Measurements from ENCODE around the gene SRRM4.
"Not testable (repeated sequence)": the region's sequence is repeated elsewhere in the genome, so short reads cannot be mapped to it uniquely, and the experiment has no call there.

SRRM4 gene

GRCh38 chr12:118981285-118982211 is at the start of gene SRRM4:
TSS of gene SRRM4 (plus strand) at chr12:118981541. CDS start at chr12:118981883, 342 bp downstream.
- DNase-seq: no peak

GRCh38 chr12:118946256-118946655 is 35.1 kb upstream of the SRRM4 start:
- no peak for DNase-seq

GRCh38 chr12:118958520-118958919 is 22.8 kb upstream of the SRRM4 start:
- no peak for DNase-seq

DNA sequence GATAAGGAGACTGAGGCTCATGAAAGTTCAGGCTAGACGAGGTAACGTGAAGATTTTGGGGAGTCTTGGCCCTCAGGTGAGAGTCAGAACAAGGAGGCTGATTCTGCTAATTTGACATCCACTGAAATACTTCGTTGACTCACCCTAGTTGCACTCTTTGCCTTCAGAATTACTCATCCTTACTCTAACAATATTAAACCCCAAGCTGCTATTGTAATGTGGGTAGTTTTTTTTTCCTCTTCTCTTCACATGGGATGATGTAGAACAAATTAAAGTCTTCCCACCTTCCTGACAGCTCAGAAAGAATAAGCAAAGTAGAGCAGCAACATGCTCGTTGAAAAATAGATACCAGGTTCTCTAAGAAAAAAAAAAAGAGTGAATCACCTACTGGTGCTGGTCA is 22.0 kb upstream of the SRRM4 start:
- no peak for DNase-seq

DNA sequence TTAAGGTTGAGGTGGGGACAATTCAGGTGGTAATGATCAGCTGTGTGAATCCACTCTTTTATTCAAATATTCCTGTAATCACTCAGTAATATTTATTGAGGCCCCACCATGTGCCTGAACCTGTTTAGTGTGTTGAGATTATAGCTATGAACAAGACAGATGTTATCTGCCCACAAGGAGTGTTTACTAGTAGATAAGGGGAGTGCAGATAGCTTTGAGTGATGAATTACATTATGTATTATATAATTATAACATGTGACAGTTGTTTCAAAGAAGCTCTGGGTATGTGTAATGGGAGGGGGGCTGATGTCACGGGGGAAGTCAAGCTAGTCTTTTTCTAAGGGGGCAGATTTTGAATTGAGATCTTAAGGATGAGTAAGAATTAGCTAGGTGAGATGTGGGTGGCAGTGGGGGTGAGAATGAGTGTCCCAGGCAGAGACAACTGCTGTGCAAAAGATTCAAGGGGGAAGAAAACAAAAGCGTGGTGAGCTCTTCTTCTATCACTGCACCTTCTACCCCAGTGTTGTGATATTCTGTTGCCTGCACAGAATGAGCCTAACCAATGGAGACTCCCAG is 21.3 kb upstream of the SRRM4 start:
- DNase-seq: no peak

DNA sequence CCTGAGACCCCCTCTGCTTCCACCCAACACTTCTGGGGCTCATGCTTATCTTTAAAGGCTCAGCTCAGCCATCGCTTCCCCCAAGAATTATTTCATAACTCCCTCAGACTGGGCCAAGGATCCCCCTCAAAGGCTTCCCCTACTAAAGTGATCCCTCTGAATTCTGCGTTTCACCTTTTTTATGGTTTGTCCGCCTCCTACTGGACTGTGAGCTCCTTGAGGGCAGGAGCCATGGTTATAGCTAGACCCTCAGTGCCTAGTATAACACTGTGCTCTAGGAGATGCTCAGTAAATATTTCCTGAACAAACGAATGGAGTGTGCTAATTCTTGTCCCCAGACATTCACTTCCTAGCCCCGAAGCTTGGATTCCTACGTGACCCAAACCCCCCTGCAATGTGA is 20.5 kb upstream of the SRRM4 start:
- DNase-seq: no peak

DNA sequence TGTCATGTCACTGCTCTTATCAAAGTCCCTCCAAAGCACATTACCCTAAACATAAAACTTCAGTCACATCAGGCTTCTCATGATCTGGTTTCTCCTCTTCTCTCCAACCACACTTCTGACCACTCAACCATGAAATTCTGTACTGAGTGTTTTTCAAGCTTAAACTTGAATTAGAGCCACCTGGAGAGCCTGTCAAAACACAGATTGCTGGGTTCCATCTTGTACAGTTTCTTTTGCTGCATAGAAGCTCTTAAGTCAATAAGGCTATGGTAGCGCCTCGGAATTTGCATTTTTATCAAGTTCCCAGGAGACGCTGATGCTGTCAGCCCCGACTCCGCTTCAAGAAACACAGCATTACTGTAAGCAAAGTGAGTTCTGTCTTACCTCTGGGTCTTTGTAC is 16.4 kb upstream of the SRRM4 start:
- DNase-seq: no peak

DNA sequence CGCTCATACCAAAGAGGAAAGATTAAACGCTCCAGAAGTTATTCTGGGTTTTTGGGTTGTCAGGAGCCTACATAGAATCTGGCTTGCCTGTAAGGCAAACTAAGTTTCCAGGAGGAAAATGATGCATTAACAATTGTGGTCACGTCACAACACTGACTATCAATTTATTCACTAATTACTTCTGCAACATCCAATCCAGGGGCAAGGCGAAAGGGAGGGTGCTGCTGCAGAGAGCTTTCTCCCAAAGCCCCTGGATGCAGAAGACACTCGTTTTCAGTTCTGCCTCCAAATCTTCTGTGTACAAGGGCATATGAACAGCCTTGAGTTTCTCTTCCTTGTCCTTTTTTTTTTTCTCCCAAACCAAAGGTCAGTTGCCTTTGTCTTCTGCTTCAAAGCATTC is 10.5 kb upstream of the SRRM4 start:
- no peak for DNase-seq

GRCh38 chr12:118972982-118973381 is 8.4 kb upstream of the SRRM4 start:
- DNase-seq: no peak

DNA sequence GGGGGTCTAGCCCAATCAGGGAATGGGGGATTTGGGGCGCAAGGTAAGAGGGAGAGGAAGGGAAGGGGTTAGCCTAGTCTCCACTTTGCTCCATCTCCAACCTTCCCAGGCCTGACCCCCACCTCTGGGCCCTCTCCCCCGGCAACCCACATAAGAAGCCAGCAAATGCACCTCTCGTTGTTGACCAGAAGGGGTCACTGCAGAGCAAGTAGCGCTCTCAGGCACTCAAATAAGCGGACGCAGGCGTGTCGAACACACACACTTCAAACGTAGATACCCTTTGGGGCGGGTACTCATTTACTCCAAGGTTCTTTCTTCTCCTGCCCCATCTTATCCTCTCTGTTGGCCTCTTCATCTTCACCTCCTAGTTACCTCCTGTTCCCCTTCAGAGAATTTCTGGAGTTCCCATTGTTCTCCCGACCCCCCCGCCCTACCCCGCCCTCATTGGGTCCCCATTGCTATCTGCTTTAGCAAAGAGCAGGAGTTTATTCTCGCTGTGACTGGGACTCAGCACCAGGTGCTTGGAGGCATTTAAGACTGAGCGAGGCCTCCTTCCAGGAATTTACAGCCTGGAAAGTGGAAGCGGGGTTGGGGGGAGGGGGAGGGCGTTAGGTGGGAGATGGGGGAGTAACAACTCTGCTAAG is 1.5 kb upstream of the SRRM4 start:
- DNase-seq: no peak

GRCh38 chr12:118980407-118981014 is 830 bp upstream of the SRRM4 start:
- no peak for DNase-seq

DNA sequence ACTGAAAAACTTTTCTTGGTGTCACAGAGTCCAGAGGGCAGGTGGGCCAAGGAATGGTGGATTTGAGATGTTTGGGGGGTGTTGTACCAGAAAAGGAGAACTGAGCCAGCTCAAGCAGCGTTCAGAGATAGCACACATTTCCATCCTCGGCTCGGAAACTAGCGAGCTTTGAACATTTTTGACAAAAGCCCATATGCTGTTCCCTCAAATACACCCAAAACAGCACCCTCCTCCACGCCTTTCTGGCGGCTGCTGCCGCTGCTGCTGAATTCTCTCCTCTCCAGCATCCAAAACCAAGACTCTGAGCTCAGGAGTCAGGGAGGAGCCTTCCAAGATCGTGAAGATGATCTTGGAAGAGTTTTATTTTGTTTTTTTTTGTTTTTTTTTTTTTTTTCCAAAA is 961 bp downstream of the SRRM4 start:
- no peak for DNase-seq

GRCh38 chr12:118982984-118983761 is 1.8 kb downstream of the SRRM4 start:
- DNase-seq: no peak

DNA sequence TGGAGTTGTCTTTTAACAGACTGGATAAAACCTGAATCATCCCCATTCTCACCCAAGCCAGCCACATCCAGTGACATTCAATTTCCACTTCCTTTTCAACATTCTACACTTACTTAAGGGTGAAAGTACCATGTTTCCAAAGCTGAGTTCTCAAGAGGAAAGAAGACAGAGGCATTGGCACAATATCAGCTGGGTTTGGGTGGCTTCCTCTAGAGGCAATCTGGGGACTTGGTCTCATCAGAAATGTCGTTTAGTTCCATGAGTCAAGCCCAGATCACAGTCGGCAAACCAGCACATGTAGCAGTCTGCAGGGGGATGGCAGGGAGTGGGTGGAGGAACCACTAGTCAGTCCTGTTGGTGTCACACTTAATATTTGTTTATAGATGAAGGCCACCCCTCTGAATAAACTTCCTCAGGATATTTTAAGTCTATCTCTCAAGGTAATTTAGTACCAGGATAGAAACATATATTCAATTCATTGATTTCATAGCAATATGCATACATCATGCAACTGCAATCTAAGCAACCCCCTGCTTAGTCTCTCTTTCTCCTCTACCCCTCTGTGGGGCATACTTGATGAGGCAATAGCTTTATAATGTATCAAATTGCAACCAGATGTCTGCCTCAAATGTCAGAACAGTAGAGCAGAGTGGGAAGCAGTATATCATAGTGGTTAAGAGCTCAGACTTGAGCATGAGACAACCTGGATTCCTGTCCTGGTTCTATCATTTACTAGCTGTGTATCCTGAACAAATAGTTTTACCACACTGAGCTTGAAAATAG is 3.0 kb downstream of the SRRM4 start:
- no peak for DNase-seq

- DNase-seq: no peak
Measured at GRCh38 chr12:118986050-118986449, 4.7 kb downstream of the SRRM4 start.

DNA sequence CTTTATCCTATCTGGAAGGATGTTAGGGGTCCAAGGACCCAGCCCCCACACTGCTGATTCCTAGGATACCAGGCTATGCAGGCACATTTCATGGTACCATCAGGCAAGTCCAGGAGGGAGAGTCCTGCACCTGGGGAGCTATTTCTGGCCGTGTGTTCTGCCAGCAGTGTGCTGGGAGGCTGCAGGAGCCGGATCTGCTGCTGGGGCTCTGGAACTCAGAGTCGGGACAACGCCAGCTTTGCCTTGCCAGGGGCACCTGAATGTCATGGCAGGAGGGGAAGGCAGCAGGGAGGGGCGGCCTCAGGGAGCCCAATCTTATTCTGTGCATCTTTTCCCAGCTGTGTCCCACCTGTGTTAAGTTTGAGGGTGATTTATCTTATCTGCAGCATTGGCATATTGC is 17.8 kb downstream of the SRRM4 start:
- no peak for DNase-seq

- DNase-seq: no peak
Measured at GRCh38 chr12:119005085-119005484, 23.7 kb downstream of the SRRM4 start.

DNA sequence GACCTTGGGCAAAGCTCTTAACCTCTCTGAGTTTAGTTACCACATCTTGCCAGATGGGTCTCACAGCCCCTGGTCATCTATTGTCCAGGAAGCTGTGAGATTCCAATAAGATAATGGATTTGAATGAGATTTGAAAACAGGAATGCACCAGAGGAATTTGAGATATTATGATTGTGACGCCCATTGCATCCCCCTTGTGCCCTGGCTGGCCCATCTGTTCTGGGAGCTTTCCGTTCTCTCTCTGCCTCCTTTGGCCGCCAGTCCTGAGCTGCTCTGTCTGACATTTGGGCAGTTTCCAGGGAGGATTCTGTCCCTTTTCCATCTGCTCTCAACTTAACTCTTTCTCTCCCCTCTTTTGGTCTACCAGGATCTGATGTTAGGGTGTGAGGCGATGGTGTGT is 24.6 kb downstream of the SRRM4 start:
- DNase-seq: no peak

DNA sequence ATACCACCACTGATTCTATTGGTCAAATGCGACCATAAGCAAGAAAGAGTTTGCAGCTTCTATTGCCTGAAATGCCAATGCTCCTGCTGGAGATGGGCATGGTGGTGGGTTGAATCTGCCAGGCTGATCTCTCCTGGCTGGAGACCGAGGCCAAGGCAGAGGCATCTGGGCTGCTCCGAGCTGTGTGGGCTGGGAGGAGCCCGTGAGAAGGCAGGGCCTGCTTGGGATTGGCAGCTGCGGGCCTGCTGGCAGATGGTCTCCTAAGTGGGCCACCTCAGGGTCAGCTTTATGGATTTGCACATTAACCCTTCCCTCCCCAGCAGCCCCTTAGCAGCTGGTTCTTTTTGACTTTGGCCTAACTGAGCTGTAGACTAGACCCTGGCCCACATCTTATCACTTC is 25.4 kb downstream of the SRRM4 start:
- DNase-seq: no peak

- DNase-seq: not testable (repeated sequence)
Measured at GRCh38 chr12:119008273-119008672, 26.9 kb downstream of the SRRM4 start.

DNA sequence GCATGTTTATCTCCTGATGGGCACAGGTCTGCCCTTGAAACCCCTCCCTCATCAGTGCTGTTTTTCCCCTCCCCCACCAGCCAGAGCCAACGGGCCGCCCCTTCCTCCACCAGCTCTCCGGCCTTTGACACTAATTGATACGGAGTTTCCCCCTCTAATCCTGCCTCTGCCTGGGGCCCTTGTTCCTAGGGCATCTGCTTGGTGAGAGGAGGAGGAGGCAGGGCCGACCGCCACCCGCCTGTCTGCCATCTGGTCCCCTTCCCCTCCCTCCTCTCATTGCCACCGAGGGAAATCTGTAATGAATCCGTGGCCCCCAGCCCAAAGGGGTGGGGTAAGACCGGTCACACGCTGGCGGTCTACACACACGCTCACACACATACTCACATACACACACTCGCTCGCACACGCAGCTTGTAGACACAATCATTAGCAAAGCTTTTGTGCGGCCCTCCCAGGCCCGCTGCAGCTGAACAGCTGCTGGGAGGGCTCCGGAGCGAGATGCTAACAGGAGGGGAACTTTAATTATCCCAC is 27.4 kb downstream of the SRRM4 start:
- DNase-seq: no peak

GRCh38 chr12:119011231-119011630 is 29.9 kb downstream of the SRRM4 start:
- DNase-seq: no peak
